GM23338 (cell line): ENCODE data around the gene ADAM8.

ENCODE experiments used
- CREB1 ChIP-seq: fragments of 250-450 bp; sonication (Bioruptor Pico); IDR thresholded peaks from 2 replicates; pipeline ENCODE4 v1.5.0; 2020; ENCODE audit warnings: low read depth, mild to moderate bottlenecking, moderate library complexity
- CTCF ChIP-seq, 2 experiments: fragments of 200-600 bp in 1 of 2; sonication (generic) in 1 of 2; conservative IDR thresholded peaks; 2 replicates each; pipeline versions ENCODE4 v1.5.1 to v1.6.1; 2016 to 2017; ENCODE audit warnings: antibody characterized with exemption in 2 of 2, low read depth in 2 of 2, mild to moderate bottlenecking in 2 of 2, moderate library complexity in 1 of 2
- EZH2phosphoT487 ChIP-seq: fragments of 200-600 bp; sonication (generic); IDR thresholded peaks from one replicate; pipeline ENCODE4 v1.8.1; 2018; ENCODE audit warnings: antibody characterized with exemption; ENCODE audit not compliant: unreplicated experiment
- POLR2AphosphoS5 ChIP-seq: IDR thresholded peaks from 2 replicates; pipeline ENCODE4 v1.6.1; 2016; ENCODE audit warnings: antibody characterized with exemption, low read depth

GRCh38 chr10:133278577-133279265 is 2.1 kb upstream of the ADAM8 start:
- no peak for TF ChIP-seq CTCF (conservative IDR thresholded peaks at IDR 0.05; ENCODE audit: low read depth in 2 of 2)
- TF ChIP-seq POLR2AphosphoS5: no peak
- no peak for TF ChIP-seq EZH2phosphoT487
- no peak for TF ChIP-seq CREB1 (CRISPR knock-in tag)
